HEK293 (cell line): ENCODE results near the gene WBP1.

Experiments
- HOXA7 ChIP-seq: sonication (generic); formaldehyde crosslinking; IDR thresholded peaks from 2 replicates; pipeline ENCODE4 v1.8.1; 2022; ENCODE audit warnings: missing genetic modification reagents, borderline replicate concordance
- KLF16 ChIP-seq: fragments of 450-650 bp; formaldehyde crosslinking; IDR thresholded peaks from 2 replicates; pipeline ENCODE4 v1.5.1; 2017; ENCODE audit warnings: missing biosample characterization, missing genetic modification characterization
- KLF17 ChIP-seq: fragments of 450-650 bp; formaldehyde crosslinking; IDR thresholded peaks from 2 replicates; pipeline ENCODE4 v1.5.1; 2016; ENCODE audit warnings: missing biosample characterization, missing genetic modification characterization
- KLF8 ChIP-seq: fragments of 450-650 bp; formaldehyde crosslinking; IDR thresholded peaks from 2 replicates; pipeline ENCODE4 v1.5.1; 2016; ENCODE audit warnings: missing biosample characterization, missing genetic modification characterization
- KLF9 ChIP-seq: fragments of 450-650 bp; formaldehyde crosslinking; IDR thresholded peaks from 2 replicates; pipeline ENCODE4 v1.5.1; 2016; ENCODE audit warnings: missing biosample characterization, missing genetic modification characterization, low read depth
- TRIM28 ChIP-seq: IDR thresholded peaks from 2 replicates; pipeline ENCODE4 v1.6.1; 2011; ENCODE audit warnings: low read length, control low read depth, borderline replicate concordance
- ZBTB17 ChIP-seq: fragments of 450-650 bp; formaldehyde crosslinking; IDR thresholded peaks from 2 replicates; pipeline ENCODE4 v1.5.1; 2016; ENCODE audit warnings: missing biosample characterization, missing genetic modification characterization
- ZBTB26 ChIP-seq: fragments of 450-650 bp; formaldehyde crosslinking; optimal IDR thresholded peaks from 2 replicates; pipeline ENCODE3; 2016; ENCODE audit warnings: missing biosample characterization, mild to moderate bottlenecking, missing genetic modification characterization
- ZBTB48 ChIP-seq: fragments of 450-650 bp; formaldehyde crosslinking; IDR thresholded peaks from 2 replicates; pipeline ENCODE4 v1.5.1; 2016; ENCODE audit warnings: missing biosample characterization, missing genetic modification characterization
- ZFP3 ChIP-seq: fragments of 450-650 bp; formaldehyde crosslinking; IDR thresholded peaks from 2 replicates; pipeline ENCODE4 v1.5.1; 2016; ENCODE audit warnings: low read depth, missing biosample characterization, missing genetic modification characterization
- ZNF133 ChIP-seq: fragments of 450-650 bp; formaldehyde crosslinking; IDR thresholded peaks from 2 replicates; pipeline ENCODE4 v1.5.1; 2016; ENCODE audit warnings: missing biosample characterization, missing genetic modification characterization
- ZNF223 ChIP-seq: fragments of 450-650 bp; formaldehyde crosslinking; IDR thresholded peaks from 2 replicates; pipeline ENCODE4 v1.5.1; 2016; ENCODE audit warnings: missing biosample characterization, missing genetic modification characterization
- ZNF239 ChIP-seq: fragments of 450-650 bp; formaldehyde crosslinking; IDR thresholded peaks from 2 replicates; pipeline ENCODE4 v1.5.1; 2016; ENCODE audit warnings: missing biosample characterization, missing genetic modification characterization
- ZNF280C ChIP-seq: fragments of 450-650 bp; formaldehyde crosslinking; IDR thresholded peaks from 2 replicates; pipeline ENCODE4 v1.5.1; 2016; ENCODE audit warnings: missing biosample characterization, missing genetic modification characterization
- ZNF394 ChIP-seq: fragments of 450-650 bp; formaldehyde crosslinking; IDR thresholded peaks from 2 replicates; pipeline ENCODE4 v1.5.1; 2016; ENCODE audit warnings: missing biosample characterization, missing genetic modification characterization, mild to moderate bottlenecking, moderate library complexity, borderline replicate concordance
- ZNF518A ChIP-seq: fragments of 450-650 bp; formaldehyde crosslinking; conservative IDR thresholded peaks from 2 replicates; pipeline ENCODE4 v1.5.1; 2016; ENCODE audit warnings: low read depth, missing biosample characterization, missing genetic modification characterization
- ZNF585B ChIP-seq: fragments of 450-650 bp; formaldehyde crosslinking; IDR thresholded peaks from 2 replicates; pipeline ENCODE4 v1.5.1; 2016; ENCODE audit warnings: missing biosample characterization, missing genetic modification characterization
- ZNF843 ChIP-seq: fragments of 450-650 bp; formaldehyde crosslinking; IDR thresholded peaks from 2 replicates; pipeline ENCODE4 v1.5.1; 2016; ENCODE audit warnings: missing biosample characterization, missing genetic modification characterization
- TF ChIP-seq, protein P1 (sequence below): fragments of 450-650 bp; formaldehyde crosslinking; IDR thresholded peaks from 2 replicates; pipeline ENCODE4 v1.5.1; 2017; ENCODE audit warnings: missing biosample characterization, missing genetic modification characterization
- TF ChIP-seq, protein P2 (sequence below): fragments of 450-650 bp; formaldehyde crosslinking; IDR thresholded peaks from 2 replicates; pipeline ENCODE4 v1.5.1; 2016; ENCODE audit warnings: missing biosample characterization, missing genetic modification characterization
- TF ChIP-seq, protein P3 (sequence below): fragments of 450-650 bp; formaldehyde crosslinking; IDR thresholded peaks from 2 replicates; pipeline ENCODE4 v1.5.1; 2016; ENCODE audit warnings: missing biosample characterization, missing genetic modification characterization

The WBP1 gene

GRCh38 chr2:74441690-74442482, 16.4 kb upstream of the WBP1 start, which contains the start of gene RTKN (continued):
- TF ChIP-seq ZNF280C (tag by site-specific recombination) (no peak), ZBTB17 (tag by site-specific recombination) (peak; percentile 97), HOXA7 (CRISPR knock-in tag) (no peak), ZBTB26 (tag by site-specific recombination) (peak; percentile 93), ZNF394 (peak; percentile 16; the same call in 1 of the 2 replicates), ZFP3 (tag by site-specific recombination) (no peak), KLF17 (tag by site-specific recombination) (peak; percentile 9; the same call in 1 of the 2 replicates), TRIM28 (no peak), ZNF223 (tag by site-specific recombination) (no peak), KLF16 (tag by site-specific recombination) (peak; percentile 53; the same call in 1 of the 2 replicates), KLF9 (peak; percentile 63; the same call in 1 of the 2 replicates), ZNF133 (tag by site-specific recombination) (no peak), ZNF585B (no peak), KLF8 (tag by site-specific recombination) (peak; percentile 85; the same call in 1 of the 2 replicates), ZNF239 (tag by site-specific recombination) (no peak), ZBTB48 (peak; percentile 97), ZNF843 (0 out of 2 replicates have a peak, but pooled peaks have one; percentile 11), ZNF518A (tag by site-specific recombination) (no peak)
- TF ChIP-seq, protein P1, sequence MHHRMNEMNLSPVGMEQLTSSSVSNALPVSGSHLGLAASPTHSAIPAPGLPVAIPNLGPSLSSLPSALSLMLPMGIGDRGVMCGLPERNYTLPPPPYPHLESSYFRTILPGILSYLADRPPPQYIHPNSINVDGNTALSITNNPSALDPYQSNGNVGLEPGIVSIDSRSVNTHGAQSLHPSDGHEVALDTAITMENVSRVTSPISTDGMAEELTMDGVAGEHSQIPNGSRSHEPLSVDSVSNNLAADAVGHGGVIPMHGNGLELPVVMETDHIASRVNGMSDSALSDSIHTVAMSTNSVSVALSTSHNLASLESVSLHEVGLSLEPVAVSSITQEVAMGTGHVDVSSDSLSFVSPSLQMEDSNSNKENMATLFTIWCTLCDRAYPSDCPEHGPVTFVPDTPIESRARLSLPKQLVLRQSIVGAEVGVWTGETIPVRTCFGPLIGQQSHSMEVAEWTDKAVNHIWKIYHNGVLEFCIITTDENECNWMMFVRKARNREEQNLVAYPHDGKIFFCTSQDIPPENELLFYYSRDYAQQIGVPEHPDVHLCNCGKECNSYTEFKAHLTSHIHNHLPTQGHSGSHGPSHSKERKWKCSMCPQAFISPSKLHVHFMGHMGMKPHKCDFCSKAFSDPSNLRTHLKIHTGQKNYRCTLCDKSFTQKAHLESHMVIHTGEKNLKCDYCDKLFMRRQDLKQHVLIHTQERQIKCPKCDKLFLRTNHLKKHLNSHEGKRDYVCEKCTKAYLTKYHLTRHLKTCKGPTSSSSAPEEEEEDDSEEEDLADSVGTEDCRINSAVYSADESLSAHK (tag by site-specific recombination) = no peak
- TF ChIP-seq, protein P2, sequence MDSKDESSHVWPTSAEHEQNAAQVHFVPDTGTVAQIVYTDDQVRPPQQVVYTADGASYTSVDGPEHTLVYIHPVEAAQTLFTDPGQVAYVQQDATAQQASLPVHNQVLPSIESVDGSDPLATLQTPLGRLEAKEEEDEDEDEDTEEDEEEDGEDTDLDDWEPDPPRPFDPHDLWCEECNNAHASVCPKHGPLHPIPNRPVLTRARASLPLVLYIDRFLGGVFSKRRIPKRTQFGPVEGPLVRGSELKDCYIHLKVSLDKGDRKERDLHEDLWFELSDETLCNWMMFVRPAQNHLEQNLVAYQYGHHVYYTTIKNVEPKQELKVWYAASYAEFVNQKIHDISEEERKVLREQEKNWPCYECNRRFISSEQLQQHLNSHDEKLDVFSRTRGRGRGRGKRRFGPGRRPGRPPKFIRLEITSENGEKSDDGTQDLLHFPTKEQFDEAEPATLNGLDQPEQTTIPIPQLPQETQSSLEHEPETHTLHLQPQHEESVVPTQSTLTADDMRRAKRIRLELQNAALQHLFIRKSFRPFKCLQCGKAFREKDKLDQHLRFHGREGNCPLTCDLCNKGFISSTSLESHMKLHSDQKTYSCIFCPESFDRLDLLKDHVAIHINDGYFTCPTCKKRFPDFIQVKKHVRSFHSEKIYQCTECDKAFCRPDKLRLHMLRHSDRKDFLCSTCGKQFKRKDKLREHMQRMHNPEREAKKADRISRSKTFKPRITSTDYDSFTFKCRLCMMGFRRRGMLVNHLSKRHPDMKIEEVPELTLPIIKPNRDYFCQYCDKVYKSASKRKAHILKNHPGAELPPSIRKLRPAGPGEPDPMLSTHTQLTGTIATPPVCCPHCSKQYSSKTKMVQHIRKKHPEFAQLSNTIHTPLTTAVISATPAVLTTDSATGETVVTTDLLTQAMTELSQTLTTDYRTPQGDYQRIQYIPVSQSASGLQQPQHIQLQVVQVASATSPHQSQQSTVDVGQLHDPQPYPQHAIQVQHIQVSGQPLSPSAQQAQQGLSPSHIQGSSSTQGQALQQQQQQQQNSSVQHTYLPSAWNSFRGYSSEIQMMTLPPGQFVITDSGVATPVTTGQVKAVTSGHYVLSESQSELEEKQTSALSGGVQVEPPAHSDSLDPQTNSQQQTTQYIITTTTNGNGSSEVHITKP (tag by site-specific recombination) = peak; percentile 80
- TF ChIP-seq, protein P3, sequence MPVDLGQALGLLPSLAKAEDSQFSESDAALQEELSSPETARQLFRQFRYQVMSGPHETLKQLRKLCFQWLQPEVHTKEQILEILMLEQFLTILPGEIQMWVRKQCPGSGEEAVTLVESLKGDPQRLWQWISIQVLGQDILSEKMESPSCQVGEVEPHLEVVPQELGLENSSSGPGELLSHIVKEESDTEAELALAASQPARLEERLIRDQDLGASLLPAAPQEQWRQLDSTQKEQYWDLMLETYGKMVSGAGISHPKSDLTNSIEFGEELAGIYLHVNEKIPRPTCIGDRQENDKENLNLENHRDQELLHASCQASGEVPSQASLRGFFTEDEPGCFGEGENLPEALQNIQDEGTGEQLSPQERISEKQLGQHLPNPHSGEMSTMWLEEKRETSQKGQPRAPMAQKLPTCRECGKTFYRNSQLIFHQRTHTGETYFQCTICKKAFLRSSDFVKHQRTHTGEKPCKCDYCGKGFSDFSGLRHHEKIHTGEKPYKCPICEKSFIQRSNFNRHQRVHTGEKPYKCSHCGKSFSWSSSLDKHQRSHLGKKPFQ = 0 out of 2 replicates have a peak, but pooled peaks have one; percentile 12
